ENCODE data around the gene MGAT5B. TPM values are rescaled to one million over a fixed set of nuclear protein-coding genes. Genes with fewer than 3 reads are reported as not detected.

The MGAT5B gene
- total RNA-seq, 1 experiment from 2014 or later, result 14.3 TPM

- ChIA-PET POLR2A (ENCODE audit: unreplicated experiment) (no interaction called here), CTCF (no interaction called here)
- no peak for TF ChIP-seq CTCF (conservative IDR thresholded peaks at IDR 0.05)
- TF ChIP-seq EZH2 (IDR thresholded peaks at IDR 0.05; ENCODE audit: low read depth), result no peak
- H3K4me3 ChIP-seq, result no peak overlapping the region
- no peaks in the 10 kb centered on the region for H3K9me2 ChIP-seq (ENCODE audit: insufficient read depth)
- no peak overlapping the region for H3K4me2 ChIP-seq
- H2AFZ ChIP-seq, result no peak overlapping the region
- 0 out of 2 replicates have a peak, but pooled peaks cover 3% of the 10 kb centered on the region for H3K4me1 ChIP-seq (replicated peaks; ENCODE audit: insufficient read depth)
- H3K27me3 ChIP-seq (ENCODE audit: insufficient read depth, low read depth), result no peaks in the 10 kb centered on the region
- no peaks in the 10 kb centered on the region for H3K9me3 ChIP-seq (ENCODE audit: insufficient read depth, low read depth)
- intact Hi-C loops (cut with micrococcal nuclease; ENCODE audit: unreplicated experiment), result no loop called here
- no peaks in the 10 kb centered on the region for H3K79me2 ChIP-seq (ENCODE audit: low read depth)
- no peak overlapping the region for H3K27ac ChIP-seq
- no peaks in the 10 kb centered on the region for H4K20me1 ChIP-seq (ENCODE audit: insufficient read depth)
- BruUV-seq (replicated peaks), result no TSS peak
- no peaks in the 10 kb centered on the region for H3K36me3 ChIP-seq (ENCODE audit: low read depth)
- 0 out of 2 replicates have a peak, but pooled peaks cover 3% of the 10 kb centered on the region for H3F3A ChIP-seq (ENCODE audit: insufficient read depth, low read depth)
- DNase-seq, result no peak
Observed at GRCh38 chr17:76852843-76853242, 15.4 kb upstream of the MGAT5B start.

- no peak overlapping the region for H3K4me3 ChIP-seq
- no peaks in the 10 kb centered on the region for H3K36me3 ChIP-seq (ENCODE audit: low read depth)
- no peaks in the 10 kb centered on the region for H4K20me1 ChIP-seq (ENCODE audit: insufficient read depth)
- H3K27me3 ChIP-seq (ENCODE audit: insufficient read depth, low read depth), result no peaks in the 10 kb centered on the region
- no peak overlapping the region for H2AFZ ChIP-seq
- H3K79me2 ChIP-seq (ENCODE audit: low read depth), result no peaks in the 10 kb centered on the region
- H3K27ac ChIP-seq, result no peak overlapping the region
- no peak for DNase-seq
- 0 out of 2 replicates have a peak, but pooled peaks cover 3% of the 10 kb centered on the region for H3F3A ChIP-seq (ENCODE audit: insufficient read depth, low read depth)
- no TSS peak for BruUV-seq (replicated peaks)
- no peak overlapping the region for H3K4me2 ChIP-seq
- no peaks in the 10 kb centered on the region for H3K9me3 ChIP-seq (ENCODE audit: insufficient read depth, low read depth)
- ChIA-PET POLR2A (ENCODE audit: unreplicated experiment) (no interaction called here), CTCF (no interaction called here)
- intact Hi-C loops (cut with micrococcal nuclease; ENCODE audit: unreplicated experiment), result no loop called here
- no peaks in the 10 kb centered on the region for H3K9me2 ChIP-seq (ENCODE audit: insufficient read depth)
- TF ChIP-seq CTCF (conservative IDR thresholded peaks at IDR 0.05), result no peak
- no peak for TF ChIP-seq EZH2 (IDR thresholded peaks at IDR 0.05; ENCODE audit: low read depth)
- H3K4me1 ChIP-seq (replicated peaks; ENCODE audit: insufficient read depth), result 0 out of 2 replicates have a peak, but pooled peaks cover 3% of the 10 kb centered on the region
Observed at GRCh38 chr17:76855105-76855504, 13.1 kb upstream of the MGAT5B start.

GRCh38 chr17:76862079-76862478 lies 6.1 kb upstream of the MGAT5B start:
- BruUV-seq (replicated peaks), result no TSS peak
- H3K27me3 ChIP-seq (ENCODE audit: insufficient read depth, low read depth), result no peaks in the 10 kb centered on the region
- H3K9me2 ChIP-seq (ENCODE audit: insufficient read depth), result no peaks in the 10 kb centered on the region
- no peaks in the 10 kb centered on the region for H3K9me3 ChIP-seq (ENCODE audit: insufficient read depth, low read depth)
- H3K4me3 ChIP-seq, result no peak overlapping the region
- H2AFZ ChIP-seq, result no peak overlapping the region
- intact Hi-C loops (cut with micrococcal nuclease; ENCODE audit: unreplicated experiment), result no loop called here
- DNase-seq, result no peak
- no peak overlapping the region for H3K27ac ChIP-seq
- peaks cover 7% of the 10 kb centered on the region for H3K4me1 ChIP-seq (replicated peaks; ENCODE audit: insufficient read depth)
- TF ChIP-seq CTCF (conservative IDR thresholded peaks at IDR 0.05) (no peak), EZH2 (IDR thresholded peaks at IDR 0.05; ENCODE audit: low read depth) (no peak)
- no peaks in the 10 kb centered on the region for H3K36me3 ChIP-seq (ENCODE audit: low read depth)
- no peak overlapping the region for H3K4me2 ChIP-seq
- H3F3A ChIP-seq (ENCODE audit: insufficient read depth, low read depth), result peaks cover 5% of the 10 kb centered on the region; the same call in 1 of the 2 replicates
- ChIA-PET POLR2A (ENCODE audit: unreplicated experiment) (no interaction called here), CTCF (no interaction called here)
- no peaks in the 10 kb centered on the region for H4K20me1 ChIP-seq (ENCODE audit: insufficient read depth)
- no peaks in the 10 kb centered on the region for H3K79me2 ChIP-seq (ENCODE audit: low read depth)

Measured in PC-9 (cell line).